ENCODE measurements around the gene RBM33. TPM values are rescaled to one million over a fixed set of nuclear protein-coding genes. Genes with fewer than 3 reads are reported as not detected.
A peak's percentile ranks its signal among the peaks of the same experiment; 100 is the strongest.

Gene RBM33
- total and polyA plus RNA-seq, 10 donors, result 9.7 to 109 (median 90.0) TPM

DNA sequence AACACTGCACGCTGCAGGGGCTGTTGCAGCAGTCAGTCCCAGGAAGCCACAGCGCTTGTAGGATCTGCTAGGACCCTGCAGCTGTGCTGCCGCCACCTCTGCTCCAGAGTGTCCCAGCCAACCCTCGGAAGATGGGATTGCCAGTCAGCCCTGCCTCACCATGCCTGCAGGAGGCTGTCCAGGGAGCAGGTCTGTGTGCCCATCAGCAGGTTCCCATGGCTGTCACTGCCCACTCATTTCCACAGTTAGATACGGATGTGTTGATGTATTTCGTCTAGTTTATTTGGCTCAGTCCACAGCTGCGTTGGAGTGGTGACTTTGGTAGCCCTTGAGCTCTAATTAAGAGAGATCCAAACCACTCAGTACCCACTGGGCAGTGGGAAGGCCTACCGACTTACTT is 132.1 kb downstream of the RBM33 start:
- no peaks in the 10 kb centered on the region for H3K9me3 ChIP-seq
- no peaks in the 10 kb centered on the region for H3K4me1 ChIP-seq
- no peak for TF ChIP-seq POLR2A (IDR thresholded peaks at IDR 0.05)
- peak in 1 of 3 donors; percentile 57 for TF ChIP-seq POLR2AphosphoS5 (IDR thresholded peaks at IDR 0.05)
- intact Hi-C loops (cut with DNase I; ENCODE audit: low total_unique reads), result no loop called here
- H3K4me3 ChIP-seq, result no peak overlapping the region
- peaks cover 4 to 100% (median 87%) of the 10 kb centered on the region in 6 donors for H3K36me3 ChIP-seq
- no peak for DNase-seq
- no peak overlapping the region for H3K27ac ChIP-seq
- WGBS, 5 donors, result 87 to 95% (median 94%) methylated on average over 6 to 8 of the region's 8 CpGs
- H3K27me3 ChIP-seq (replicated peaks in 1 of 7), result no peaks in the 10 kb centered on the region

DNA sequence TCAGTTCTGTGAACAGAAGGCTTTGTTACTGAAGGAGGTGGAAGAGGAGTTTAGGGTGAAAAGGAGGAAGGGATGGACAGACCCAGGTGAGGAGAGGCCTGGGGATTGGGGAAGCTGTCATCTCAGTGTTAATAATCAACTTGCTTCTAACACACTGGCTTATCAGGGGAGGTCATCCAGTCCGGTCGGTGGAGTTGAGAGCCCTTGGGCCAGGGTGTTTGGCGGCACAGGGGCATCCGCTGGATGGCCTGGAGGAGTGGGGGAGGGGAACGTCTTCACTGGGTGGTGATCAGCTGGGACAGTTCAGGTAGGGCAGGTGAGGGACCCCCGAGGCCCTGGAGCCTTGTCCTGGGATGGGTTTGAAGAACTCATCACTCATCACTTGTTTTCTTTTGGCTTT is 133.9 kb downstream of the RBM33 start:
- intact Hi-C loops (cut with DNase I; ENCODE audit: low total_unique reads), result no loop called here
- Histone ChIP-seq H3K27ac (no peak overlapping the region), H3K36me3 (peaks cover 4 to 100% (median 86%) of the 10 kb centered on the region in 6 donors), H3K4me1 (no peaks in the 10 kb centered on the region), H3K4me3 (no peak overlapping the region), H3K27me3 (replicated peaks in 1 of 7) (no peaks in the 10 kb centered on the region), H3K9me3 (no peaks in the 10 kb centered on the region)
- 90 to 99% (median 93%) methylated on average over 6 of the region's 6 CpGs for WGBS, 5 donors
- no peak for TF ChIP-seq POLR2A (IDR thresholded peaks at IDR 0.05)
- TF ChIP-seq POLR2AphosphoS5 (IDR thresholded peaks at IDR 0.05), result peak in 1 of 3 donors; percentile 40
- DNase-seq, result no peak

DNA sequence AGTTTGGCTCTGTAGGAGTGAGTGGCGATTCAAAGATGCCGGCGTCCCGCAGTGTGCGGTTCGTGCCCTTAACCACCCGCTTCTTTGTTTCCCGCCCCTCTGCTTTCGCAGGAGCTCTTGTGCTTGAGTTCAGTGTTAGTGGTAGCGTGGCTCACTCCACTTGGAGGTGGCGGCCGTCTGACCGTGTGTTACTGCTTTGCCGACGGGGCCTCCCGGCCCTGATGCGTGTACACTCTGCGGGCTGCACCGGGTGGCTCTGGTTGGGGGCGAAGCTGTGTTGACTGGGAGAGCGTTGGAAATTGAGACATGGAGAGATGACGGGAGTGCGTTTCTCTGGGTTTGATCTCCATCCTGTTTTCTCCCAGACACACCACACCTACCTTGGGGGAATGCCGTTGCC is 136.4 kb downstream of the RBM33 start:
- peaks cover 0 to 2% (median 0%) of the 10 kb centered on the region in 7 donors for H3K27me3 ChIP-seq (replicated peaks in 1 of 7)
- TF ChIP-seq POLR2AphosphoS5 (IDR thresholded peaks at IDR 0.05), result peak in 1 of 3 donors; percentile 8
- TF ChIP-seq, protein P1, sequence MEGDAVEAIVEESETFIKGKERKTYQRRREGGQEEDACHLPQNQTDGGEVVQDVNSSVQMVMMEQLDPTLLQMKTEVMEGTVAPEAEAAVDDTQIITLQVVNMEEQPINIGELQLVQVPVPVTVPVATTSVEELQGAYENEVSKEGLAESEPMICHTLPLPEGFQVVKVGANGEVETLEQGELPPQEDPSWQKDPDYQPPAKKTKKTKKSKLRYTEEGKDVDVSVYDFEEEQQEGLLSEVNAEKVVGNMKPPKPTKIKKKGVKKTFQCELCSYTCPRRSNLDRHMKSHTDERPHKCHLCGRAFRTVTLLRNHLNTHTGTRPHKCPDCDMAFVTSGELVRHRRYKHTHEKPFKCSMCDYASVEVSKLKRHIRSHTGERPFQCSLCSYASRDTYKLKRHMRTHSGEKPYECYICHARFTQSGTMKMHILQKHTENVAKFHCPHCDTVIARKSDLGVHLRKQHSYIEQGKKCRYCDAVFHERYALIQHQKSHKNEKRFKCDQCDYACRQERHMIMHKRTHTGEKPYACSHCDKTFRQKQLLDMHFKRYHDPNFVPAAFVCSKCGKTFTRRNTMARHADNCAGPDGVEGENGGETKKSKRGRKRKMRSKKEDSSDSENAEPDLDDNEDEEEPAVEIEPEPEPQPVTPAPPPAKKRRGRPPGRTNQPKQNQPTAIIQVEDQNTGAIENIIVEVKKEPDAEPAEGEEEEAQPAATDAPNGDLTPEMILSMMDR (IDR thresholded peaks at IDR 0.05 in 8 of 11, conservative IDR thresholded peaks at IDR 0.05 in 3 of 11), result no peak
- peaks cover 4 to 91% (median 73%) of the 10 kb centered on the region in 6 donors for H3K36me3 ChIP-seq
- no peak overlapping the region for H3K4me3 ChIP-seq
- 95 to 98% (median 96%) methylated on average over 24 of the region's 24 CpGs for WGBS, 5 donors
- no peaks in the 10 kb centered on the region for H3K4me1 ChIP-seq
- H3K9me3 ChIP-seq, result no peaks in the 10 kb centered on the region
- DNase-seq, result peak; percentile 57
- H3K27ac ChIP-seq, result no peak overlapping the region
- intact Hi-C loops (cut with DNase I; ENCODE audit: low total_unique reads), result no loop called here

DNA sequence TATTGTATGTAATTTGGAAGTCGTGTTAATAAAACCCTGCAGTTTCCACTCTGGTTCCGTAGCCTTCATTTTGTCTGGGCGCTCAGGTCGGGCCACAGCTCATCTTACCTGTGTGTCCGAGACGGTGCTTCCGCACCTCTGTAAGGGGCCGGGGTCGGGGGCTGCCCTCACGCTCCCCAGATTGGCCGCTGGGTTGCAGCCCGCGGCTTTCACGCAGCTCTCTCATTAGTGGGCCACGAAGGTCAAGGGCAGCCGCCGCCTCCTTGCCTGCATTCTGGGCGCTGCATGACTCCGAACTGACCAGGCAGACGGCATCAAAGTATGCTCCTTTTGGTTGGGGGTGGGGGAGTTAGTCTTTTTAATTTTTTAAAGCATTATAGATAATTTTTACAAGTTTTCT is 137.0 kb downstream of the RBM33 start:
- H3K4me3 ChIP-seq, result no peak overlapping the region
- H3K27me3 ChIP-seq (replicated peaks in 1 of 7), result peaks cover 0 to 6% (median 0%) of the 10 kb centered on the region in 7 donors
- intact Hi-C loops (cut with DNase I; ENCODE audit: low total_unique reads), result no loop called here
- H3K9me3 ChIP-seq, result no peaks in the 10 kb centered on the region
- 90 to 95% (median 94%) methylated on average over 20 of the region's 20 CpGs for WGBS, 5 donors
- DNase-seq, result peak; percentile 58
- peaks cover 4 to 86% (median 67%) of the 10 kb centered on the region in 6 donors for H3K36me3 ChIP-seq
- H3K27ac ChIP-seq, result no peak overlapping the region
- TF ChIP-seq POLR2A (IDR thresholded peaks at IDR 0.05) (no peak), POLR2AphosphoS5 (IDR thresholded peaks at IDR 0.05) (peak in 1 of 3 donors; percentile 27)
- TF ChIP-seq, protein P1 (IDR thresholded peaks at IDR 0.05 in 8 of 11, conservative IDR thresholded peaks at IDR 0.05 in 3 of 11), result no peak
- peaks cover 0 to 3% (median 0%) of the 10 kb centered on the region in 6 donors for H3K4me1 ChIP-seq

DNA sequence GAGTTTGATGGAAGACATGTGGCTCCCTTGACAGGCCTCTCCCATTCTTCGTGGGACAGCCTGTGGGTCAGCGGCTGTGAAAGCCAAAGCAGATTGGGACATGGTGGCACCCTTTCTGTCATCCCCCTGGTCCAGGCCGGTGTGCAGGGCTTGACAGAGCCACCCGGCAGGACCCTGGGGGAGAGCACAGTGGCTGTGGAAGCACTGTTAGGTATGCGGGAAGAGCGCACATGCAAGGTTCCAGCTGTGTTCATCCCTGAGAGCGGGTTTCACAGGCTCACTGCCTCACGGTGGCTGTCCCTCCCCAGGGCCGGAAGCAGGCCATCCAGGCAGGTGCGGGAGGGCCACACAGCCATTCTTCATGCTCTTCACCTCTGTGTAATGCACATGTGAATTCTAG is 138.0 kb downstream of the RBM33 start:
- no peaks in the 10 kb centered on the region for H3K9me3 ChIP-seq
- peaks cover 0 to 14% (median 8%) of the 10 kb centered on the region in 7 donors for H3K27me3 ChIP-seq (replicated peaks in 1 of 7)
- H3K36me3 ChIP-seq, result peaks cover 0 to 76% (median 58%) of the 10 kb centered on the region in 6 donors
- WGBS, 5 donors, result 89 to 98% (median 90%) methylated on average over 10 of the region's 10 CpGs
- DNase-seq, result peak; percentile 66
- H3K27ac ChIP-seq, result no peak overlapping the region
- no peak overlapping the region for H3K4me3 ChIP-seq
- peak; percentile 5 to 57 (median 30) for TF ChIP-seq POLR2AphosphoS5 (IDR thresholded peaks at IDR 0.05)
- TF ChIP-seq POLR2A (IDR thresholded peaks at IDR 0.05), result no peak
- TF ChIP-seq, protein P1 (IDR thresholded peaks at IDR 0.05 in 8 of 11, conservative IDR thresholded peaks at IDR 0.05 in 3 of 11), result no peak
- intact Hi-C loops (cut with DNase I; ENCODE audit: low total_unique reads), result no loop called here
- peaks cover 3 to 14% (median 7%) of the 10 kb centered on the region in 6 donors for H3K4me1 ChIP-seq
